ENCODE results near the gene SCGB1A1. TPM values are rescaled to one million over a fixed set of nuclear protein-coding genes. Genes with fewer than 3 reads are reported as not detected.

Gene SCGB1A1
- total RNA-seq, 1 experiment from 2014 or later, result not detected

DNA sequence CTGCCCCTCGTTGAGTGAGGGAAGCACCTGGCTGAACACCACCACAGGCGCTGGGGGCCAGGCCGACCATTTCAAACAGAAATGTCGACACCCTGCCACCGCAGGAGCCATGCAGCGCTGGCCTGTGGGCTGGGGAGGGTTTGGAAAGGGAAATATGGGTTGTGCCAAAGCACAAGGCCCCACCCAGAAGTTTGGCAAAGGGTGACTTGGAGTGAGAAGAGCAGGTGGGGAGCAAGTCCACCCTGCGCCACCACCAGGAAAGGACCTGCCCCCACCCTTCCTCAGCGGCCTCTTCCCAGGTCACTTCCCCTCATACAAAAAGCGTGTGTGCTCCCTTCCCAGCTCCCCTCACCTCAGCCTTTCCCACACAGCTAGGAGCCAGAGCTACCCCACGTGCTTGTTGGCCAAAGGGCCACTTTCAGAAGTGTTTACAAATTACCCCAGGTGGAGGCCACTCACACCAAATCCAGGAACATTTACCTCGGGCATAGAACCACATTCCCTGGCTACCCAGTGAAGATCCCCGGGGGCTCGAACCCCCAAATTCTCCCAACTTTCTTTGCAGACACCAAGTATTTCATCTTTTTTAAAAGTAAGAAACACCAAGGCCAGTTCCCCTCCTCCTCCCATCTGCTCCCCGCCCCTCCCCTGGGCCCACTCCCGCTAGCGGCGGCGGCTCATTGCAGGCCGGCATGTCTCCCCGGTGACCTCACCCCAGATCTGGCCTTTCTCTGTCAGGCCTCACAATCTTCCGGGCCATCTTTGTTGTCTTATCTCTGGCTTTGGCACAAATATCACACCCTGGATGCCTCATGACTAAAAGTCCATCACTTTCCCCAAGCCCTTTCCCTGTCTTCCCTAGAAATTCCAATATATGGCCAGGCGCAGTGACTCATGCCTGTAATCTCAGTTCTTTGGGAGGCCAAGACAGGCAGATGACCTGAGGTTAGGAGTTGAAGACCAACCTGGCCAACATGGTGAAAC is 20.5 kb upstream of the SCGB1A1 start:
- peak; percentile 48 for DNase-seq (ENCODE audit: low read depth)

DNA sequence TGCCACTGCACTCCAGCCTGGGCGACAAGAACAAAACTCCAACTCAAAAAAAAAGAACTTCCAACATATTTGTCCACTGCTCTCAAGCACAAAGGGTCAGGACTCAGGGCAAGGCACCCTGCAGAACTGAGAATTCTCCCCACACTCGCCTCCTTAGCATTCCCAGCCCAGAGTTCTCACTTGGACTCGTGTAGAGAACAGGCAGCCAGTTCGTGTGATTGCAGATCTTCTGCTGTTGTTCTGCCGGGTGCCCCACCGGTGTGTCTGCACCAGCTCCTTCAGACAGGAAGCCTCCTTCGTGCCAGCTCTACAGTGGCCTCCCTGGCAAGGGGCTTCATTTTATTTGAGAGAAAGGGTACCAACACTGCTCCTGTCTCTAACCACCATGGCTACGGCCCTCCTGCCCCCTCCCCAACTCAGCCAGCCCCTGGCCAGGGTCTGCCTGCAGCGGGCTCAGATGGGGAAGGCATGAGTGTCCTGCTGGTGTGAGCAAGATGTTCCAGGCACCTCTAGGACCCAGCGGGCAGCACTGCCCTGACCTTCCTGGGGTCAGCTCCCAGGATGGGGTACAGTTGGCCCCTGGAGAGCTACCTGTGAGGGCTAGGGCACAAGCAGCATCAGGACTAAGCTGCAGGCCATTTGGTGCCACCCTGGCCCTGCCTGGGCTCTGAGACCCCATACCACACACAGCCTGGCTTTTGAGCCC is 19.5 kb upstream of the SCGB1A1 start:
- DNase-seq (ENCODE audit: low read depth), result no peak

DNA sequence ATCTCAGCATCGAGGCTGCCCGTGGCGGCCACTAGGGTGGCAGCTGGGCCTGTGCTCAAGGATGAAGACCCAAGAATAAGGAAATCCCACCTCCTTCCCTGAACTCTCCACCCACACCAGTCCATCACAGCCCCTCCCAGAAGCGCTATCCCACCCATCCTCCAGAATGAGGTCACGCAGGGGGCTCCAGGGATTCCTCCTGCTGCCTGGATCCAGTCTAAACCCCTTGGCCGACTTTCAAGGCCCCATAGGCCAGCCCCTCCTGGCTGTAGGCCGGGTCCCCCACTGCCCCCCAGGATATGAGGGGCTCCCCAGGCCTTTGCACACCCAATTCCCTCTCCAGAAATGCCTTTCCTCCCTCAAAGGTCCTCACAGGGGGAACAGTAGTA is 19.0 kb upstream of the SCGB1A1 start:
- no peak for DNase-seq (ENCODE audit: low read depth)

DNA sequence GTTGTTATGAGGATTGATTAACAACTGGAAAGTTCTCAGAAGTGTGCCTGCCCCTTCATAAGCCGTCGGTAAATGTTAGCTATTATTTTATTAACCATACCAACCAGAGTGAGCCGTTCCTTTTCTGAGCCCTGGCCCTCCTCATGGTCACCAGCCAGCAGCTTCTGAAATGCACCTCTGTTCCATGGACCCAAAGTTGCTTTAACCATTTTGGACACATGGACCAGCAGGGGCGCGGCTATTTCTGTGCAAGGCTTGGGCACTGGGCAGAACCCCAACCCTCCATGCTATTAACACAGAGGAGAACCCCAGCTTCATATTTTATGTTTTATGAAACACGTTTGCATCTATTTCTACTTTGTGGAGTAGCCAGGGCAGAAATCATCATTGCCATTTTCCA is 18.6 kb upstream of the SCGB1A1 start:
- no peak for DNase-seq (ENCODE audit: low read depth)

DNA sequence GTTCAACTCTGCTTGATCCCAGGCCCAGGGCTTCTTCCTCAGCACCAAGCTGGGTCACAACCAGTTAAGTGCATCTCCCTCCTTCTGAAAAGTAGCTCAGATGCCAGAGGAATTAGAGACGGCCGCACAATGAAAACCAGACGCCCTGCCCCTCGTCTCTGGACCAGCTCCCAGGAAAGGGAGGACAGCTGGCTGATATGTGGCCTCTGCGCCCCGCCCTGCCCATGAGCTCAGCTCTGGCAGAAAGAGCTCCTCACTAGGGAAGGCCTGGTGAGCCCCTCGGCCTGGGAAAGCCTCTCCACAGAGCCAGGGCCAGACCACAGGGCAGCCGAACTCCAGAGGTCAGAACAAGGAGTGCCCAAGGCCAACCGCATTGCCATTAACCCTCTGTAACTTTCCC is 18.1 kb upstream of the SCGB1A1 start:
- DNase-seq (ENCODE audit: low read depth), result peak; percentile 65

DNA sequence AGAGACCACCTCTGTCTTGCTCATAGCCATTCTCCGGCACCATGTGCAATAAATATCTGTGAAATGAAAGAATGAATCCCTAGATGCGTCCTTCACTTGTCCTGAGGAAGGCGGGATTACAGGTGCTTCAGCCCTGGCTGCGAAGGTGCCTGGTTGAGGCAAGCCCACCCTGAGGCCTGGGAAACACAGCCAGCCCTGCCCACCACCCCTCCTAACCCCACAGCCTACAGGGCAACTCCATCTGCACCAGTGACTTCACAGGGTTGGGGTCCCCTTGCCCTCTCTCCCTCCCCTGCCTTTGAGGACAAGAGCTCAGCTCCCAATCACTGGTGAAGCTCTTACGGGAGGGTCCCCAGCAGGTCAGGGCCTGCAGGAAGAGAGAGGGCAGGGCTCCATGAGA is 17.5 kb upstream of the SCGB1A1 start:
- no peak for DNase-seq (ENCODE audit: low read depth)

DNA sequence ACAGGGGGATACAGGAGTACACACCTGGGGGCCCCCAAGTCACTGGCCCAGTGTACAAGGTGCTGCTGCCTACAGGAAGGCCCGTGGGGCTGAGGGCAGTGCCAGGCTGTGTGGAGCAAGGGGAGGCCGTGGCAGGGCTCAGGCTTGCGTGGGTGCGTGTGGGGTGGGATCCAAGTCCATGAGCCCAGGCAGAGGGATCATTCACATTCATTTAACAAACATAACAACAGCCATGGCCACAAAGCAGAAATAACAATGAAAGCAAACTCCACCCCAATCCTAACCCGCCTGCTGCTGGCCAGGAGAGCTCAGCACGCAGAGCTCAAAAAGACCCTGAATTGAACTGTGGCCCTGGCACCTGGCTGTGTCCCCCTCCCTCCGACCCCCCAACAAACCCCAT is 17.0 kb upstream of the SCGB1A1 start:
- DNase-seq (ENCODE audit: low read depth), result no peak

DNA sequence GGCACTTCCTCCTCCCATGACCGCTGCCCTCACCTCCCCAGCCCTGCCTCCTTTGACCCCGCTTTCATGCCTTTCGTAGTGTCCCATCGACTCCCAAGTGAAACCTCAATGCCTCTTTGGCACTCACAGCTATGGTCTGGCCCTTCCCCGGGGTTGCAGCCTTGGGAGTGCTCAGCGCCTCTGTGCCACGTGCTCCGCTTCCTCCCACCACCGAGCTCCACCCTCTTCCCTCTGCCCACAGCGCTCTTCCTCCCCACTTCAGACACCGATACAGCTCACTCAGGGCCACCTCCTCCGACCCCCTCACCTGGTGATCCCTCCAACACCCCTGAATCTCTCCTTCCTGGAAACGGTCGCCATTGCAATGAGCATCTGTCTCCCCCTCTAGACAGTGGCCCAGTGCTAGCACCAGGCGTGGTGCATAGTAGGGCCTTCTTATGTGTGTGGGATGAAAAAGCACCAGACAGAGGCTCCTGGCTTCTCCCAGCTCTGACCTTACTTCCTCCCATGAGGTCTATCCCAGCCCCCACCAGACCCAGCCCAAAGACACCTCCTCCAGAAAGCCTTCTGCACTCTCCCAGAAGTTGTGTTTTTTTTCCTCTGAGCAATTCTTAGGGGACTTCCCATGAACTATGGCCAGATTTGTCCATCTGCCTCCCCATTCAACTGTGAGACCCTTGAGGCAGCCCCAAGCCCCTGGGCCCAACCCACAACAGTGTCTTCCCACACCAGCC is 16.4 kb upstream of the SCGB1A1 start:
- no peak for DNase-seq (ENCODE audit: low read depth)

DNA sequence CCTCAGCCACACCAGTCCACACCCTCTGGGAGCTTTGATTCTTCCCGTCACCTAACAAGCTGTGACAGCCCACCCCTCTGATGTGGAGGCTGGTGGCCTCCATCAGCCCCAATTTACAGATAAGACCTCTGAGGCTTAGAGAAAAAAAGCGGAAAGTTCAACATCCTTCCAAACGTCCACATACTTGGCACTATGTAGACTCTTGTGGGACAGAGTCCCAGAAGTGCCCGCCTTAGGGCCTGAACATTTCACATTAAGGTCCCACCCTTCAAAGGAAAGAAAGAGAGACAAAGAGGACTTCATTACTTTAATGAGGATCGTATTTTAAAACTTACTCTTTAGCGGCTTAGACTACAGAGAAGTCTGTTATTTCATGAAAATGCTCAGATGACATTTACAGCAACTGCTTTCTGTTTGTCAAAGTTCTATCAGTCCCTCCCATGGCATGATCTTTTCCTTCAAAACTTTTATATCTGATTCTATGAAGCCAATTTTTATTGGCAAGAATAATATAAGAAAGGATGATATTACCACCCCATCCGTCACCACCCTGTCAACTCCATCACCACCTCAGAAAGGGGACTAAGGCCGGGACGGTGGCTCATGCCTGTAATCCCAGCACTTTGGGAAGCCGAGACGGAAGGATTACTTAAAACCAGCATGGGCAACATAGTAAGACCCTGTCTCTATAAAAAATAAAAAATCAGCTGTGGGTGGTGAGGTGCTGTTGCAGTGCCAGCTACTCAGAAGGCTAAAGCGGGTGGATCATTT is 15.7 kb upstream of the SCGB1A1 start:
- no peak for DNase-seq (ENCODE audit: low read depth)

DNA sequence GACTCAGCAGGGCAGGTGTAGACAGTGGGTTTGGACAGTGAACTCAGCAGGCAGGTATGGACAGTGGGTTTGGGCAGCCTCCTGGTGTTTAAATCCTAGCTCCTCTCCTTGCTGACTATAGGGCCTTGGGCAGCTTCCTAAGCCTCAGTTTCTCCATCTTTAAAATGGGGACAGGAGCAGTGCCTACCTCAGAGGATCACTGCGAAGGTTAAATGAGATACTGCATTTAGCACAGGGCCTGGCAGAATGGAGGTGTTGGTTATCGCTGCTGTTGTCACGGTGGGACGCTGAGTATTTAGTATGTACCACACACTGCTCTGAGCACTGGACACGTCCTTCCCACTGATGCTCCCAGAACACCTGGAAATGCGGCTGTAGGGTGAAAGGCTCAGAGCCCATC is 14.4 kb upstream of the SCGB1A1 start:
- no peak for DNase-seq (ENCODE audit: low read depth)

DNA sequence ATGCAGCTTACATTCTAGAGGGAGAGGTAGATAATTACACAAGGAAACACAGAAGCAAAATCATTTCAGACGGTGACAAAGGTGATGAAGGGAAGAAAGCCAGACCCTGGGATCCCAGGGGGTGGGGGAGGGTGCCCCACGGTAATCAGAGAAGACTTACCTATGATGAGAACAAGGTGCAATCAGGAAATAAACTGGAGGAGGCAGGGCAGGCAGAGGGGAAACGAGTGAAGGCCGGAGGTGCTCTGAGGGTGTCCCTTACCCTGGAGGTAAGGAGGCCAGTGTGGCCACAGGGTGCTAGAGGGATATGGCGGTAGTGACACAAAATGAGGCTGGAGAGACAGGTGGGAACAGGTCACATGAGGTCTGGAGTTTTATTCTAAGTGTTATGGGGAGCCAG is 13.9 kb upstream of the SCGB1A1 start:
- no peak for DNase-seq (ENCODE audit: low read depth)

DNA sequence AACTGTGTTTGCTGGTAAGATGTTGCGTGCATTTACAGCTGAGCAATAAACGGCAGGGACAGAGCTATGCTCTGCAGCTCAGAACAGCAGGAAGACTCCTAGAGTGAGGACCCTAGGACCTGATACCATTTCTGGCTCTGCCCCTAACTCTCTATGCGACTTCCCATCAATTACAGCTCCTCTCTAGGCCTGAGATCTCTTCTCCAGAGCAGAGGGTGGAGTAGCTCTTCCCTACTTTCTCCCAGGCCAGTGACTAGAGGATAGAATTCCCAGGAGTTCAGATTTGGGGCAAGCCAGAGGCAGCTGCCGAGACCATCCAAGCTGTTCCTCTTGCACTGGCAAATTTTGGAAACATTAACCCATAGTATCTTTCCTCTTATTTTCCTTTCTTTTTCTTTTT is 12.8 kb upstream of the SCGB1A1 start:
- no peak for DNase-seq (ENCODE audit: low read depth)

DNA sequence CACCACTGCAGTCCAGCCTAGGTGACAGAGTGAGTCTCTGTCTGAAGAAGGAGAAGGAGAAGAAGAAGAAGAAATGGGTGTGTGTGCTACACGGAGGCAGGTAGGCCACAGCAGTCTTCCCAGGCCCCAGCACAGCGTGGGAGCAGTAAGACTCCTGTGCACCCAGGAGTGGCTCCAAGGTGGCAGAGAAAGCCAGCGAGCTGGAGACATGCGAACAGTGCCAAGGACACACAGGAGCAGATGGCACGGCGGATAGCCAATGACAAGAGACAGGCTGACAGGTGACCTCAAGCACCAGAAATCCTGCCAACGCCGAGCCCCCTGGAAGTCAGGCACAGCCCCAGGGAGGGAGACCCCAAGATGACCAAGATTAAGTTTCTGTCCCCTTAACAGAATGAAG is 9.0 kb upstream of the SCGB1A1 start:
- no peak for DNase-seq (ENCODE audit: low read depth)

DNA sequence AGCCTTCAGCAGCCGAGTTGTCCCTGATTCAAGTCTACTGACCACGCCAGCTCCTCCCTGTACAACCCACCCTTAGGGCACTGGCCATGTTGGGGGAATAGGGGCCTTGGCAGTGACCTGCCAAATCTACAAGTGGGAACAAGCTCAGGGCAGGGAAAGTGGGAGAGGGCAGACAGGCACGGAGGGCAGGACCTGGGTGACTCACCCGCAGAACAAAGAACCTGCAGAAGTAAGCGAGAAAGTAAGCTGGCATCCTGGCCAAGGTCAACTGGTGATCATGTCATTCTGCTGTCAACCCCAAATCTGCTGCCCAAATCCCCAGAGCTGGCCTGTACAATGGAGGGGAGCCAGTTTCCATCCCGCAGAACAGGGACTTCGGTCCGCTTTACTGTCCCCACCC is 7.9 kb upstream of the SCGB1A1 start:
- no peak for DNase-seq (ENCODE audit: low read depth)

DNA sequence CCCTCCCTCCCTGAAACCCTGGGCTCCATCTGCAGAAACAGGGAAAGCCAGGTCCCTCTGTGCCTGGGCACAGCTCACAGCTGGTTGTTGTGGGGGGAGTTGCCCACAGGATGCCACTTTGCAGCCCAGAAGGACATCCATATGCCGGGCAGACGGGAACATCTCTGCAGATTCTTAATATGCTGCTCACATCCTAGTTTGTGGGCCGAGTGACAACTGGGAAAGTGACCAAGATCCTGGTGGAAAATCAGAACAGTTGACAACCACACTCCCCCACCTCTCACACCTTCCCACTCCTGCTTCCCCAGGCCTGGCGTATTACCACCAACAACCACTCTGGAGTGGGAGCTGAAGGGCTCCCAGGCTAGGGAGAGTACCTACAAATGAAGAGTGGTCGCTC is 7.3 kb upstream of the SCGB1A1 start:
- DNase-seq (ENCODE audit: low read depth), result no peak

DNA sequence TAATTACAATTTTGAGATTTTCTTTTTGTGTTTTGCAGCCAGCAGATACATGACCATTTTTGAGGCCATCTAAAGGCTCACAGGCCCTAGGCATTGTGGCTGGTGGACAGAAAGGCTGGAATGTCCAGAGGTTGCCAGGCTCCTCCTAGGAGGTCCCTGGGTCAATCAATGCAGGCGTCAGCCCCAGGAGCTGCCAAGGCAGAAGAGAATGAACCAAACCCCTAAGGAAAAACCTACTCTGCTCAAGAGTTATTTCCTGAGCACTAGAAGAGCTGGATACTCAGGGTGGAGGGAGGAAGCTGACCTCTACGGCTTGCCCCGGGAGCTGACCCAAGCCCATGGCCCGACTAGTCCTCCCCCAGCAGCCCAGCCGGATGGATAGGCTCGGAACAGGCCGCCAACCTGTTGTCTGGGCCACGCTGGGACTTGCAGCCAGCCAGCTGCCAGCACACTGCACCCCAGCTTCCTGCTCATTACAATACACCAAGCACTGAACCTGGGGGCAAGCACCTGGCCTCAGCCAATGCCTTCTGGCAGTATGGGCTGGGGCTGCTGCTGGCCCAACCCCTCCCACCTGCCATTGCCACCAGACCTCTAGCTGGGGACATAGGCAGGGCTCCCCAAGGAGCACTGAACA is 5.7 kb upstream of the SCGB1A1 start:
- no peak for DNase-seq (ENCODE audit: low read depth)

DNA sequence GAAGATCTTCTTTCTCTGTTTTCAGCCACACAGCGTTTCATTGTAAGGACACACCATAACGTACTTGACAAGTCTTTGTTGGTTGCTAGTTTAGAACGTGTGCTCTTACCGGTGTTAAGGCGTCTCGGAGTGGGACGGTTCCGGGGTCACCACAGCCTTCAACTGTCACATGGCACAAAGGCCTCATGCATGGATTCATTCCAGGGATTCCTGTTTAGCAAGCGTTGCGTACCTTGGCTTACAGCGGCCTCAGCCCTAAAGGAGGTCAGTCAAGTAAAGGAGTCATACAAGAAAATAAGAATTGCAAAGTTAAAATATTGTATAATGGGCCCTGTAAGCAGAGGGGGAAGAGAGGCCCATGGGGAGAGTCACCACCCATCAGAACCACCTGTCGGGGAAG is 2.2 kb upstream of the SCGB1A1 start:
- no peak for DNase-seq (ENCODE audit: low read depth)

DNA sequence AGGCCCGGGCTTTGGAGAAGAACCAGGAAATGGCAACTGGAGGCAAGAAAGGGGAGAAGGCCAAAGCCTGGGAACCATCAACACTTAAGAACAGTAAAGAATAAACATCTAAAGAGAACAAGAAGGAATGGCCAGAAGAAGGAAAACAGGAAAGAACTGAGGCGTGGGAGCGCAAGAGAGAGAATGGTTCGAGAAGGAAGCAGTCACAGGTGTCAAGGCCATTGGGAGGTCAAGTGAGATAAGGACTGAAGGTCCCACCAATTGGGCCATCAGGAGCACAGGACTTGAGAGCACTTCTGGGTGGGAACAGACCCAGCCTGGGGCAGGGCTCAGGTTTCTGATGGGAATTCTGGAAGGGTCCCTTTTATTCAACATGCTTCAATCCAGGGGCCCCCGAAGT is 697 bp upstream of the SCGB1A1 start:
- DNase-seq (ENCODE audit: low read depth), result no peak

DNA sequence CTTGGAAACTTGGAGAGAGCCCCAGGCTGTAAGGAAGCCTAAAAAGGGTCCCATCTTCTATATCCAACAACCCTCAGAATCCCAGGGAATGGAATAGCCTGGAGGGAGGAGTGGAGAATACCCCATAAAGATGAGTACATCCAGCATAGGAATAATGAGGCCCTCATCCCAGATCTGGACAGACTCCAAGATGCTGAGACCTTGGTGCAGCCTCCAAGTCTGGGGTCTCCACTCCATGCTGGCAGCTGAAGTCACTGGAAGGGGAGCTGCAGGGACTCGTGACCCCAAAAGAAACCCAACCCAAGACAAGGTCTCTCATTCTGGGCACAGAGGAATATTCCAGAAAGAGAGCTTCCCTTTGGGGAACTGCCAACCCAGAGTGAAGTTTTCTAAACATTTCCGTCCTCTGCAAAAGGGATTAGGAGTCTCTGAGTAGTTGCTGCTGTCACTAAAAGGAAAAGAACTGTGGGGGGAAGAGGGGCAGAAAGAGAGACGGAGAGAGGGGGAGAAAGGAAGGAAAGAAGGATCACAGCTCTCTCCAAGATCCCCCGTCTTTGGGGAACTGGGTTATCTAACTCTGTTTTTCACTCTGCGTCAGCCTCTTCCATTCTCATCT is 589 bp downstream of the SCGB1A1 start:
- DNase-seq (ENCODE audit: low read depth), result no peak

DNA sequence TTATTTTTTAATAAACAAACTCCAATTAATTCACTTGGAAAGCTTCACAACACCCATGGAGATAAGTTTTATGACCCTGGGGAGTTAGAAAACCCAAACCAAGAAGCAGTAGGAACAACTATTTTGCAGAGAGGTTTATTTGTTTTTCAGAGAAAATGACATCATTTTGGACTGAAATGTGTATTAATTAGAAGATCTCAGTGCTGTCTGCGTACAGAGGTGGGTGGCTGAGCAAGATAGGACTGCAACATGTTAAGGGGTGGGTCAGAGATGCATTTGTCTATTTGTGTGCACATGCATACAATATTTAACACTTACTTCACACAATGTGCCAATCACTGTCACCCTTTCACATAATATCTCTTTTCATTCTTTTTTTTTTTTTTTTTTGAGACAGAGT is 1.1 kb downstream of the SCGB1A1 start:
- DNase-seq (ENCODE audit: low read depth), result no peak

DNA sequence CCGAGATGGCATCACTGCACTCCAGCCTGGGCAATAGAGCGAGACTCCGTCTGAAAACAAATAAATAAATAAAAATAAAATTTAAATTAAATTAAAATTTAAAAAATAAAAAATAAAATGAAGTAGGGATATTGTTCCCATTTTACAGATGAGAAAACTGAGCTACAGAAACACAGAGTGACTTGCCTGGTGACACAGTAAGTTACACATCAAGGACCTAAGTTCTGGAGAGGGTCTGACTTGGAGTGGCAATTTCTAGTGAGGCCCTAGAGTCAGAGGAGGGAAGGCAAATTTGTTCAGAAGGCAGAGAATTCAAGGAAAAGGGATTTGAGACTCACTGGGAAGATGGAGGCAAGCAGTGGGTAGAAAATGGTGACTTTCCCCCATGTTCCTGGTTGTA is 2.0 kb downstream of the SCGB1A1 start:
- no peak for DNase-seq (ENCODE audit: low read depth)

All from M059J (cell line).